GM10248 (cell line): ENCODE results near the gene USP40.

Experiments
- CTCF ChIA-PET: fragments of 300-600 bp; sonication (Branson Sonifier 250); formaldehyde crosslinking; extraction: SDS; loops from one replicate; lab custom pipeline; 2021; ENCODE audit warnings: antibody characterized with exemption; lab: Yijun Ruan, JAX
- POLR2A ChIA-PET: fragments of 350-650 bp; sonication (Branson Sonifier 250); formaldehyde crosslinking; extraction: SDS; loops from one replicate; lab custom pipeline; 2020; ENCODE audit warnings: antibody characterized with exemption; lab: Yijun Ruan, JAX
- DNase-seq: peaks from one replicate; pipeline ENCODE4 v3.0.0; 2012; ENCODE audit errors: extremely low spot score
- CTCF ChIP-seq: IDR thresholded peaks from 2 replicates; pipeline ENCODE4 v1.5.1; 2012; ENCODE audit warnings: mild to moderate bottlenecking, low read depth; ENCODE audit errors: extremely low read depth, missing control alignments, control extremely low read depth

The USP40 gene

GRCh38 chr2:233458826-233459225 lies 107.8 kb downstream of the USP40 start:
- DNase-seq = no peak
- ChIA-PET POLR2A (no interaction called here), CTCF (interaction anchor here (0.7 to 5.1 kb wide), 4 partner anchors 10 to 55 kb away, joined by 3 to 24 read pairs (median 6); no protein-coding TSS in a partner anchor)
- no peak for TF ChIP-seq CTCF

- TF ChIP-seq CTCF = no peak
- ChIA-PET POLR2A (no interaction called here), CTCF (interaction anchor here (0.7 to 5.1 kb wide), 5 partner anchors 9 to 54 kb away, joined by 3 to 24 read pairs (median 5); no protein-coding TSS in a partner anchor)
- DNase-seq = no peak
These were observed 108.5 kb downstream of the USP40 start for GRCh38 chr2:233458031-233458610.

- CTCF ChIA-PET = interaction anchor here (1.1 to 5.1 kb wide), 3 partner anchors 9 to 53 kb away, joined by 4 to 24 read pairs (median 5); no protein-coding TSS in a partner anchor
- TF ChIP-seq CTCF = no peak
- POLR2A ChIA-PET = no interaction called here
- DNase-seq = no peak
These were observed 109.2 kb downstream of the USP40 start for GRCh38 chr2:233457356-233457755.

- ChIA-PET POLR2A (no interaction called here), CTCF (interaction anchor here (1.1 to 5.1 kb wide), 4 partner anchors 8 to 52 kb away, joined by 3 to 24 read pairs (median 4); no protein-coding TSS in a partner anchor)
- TF ChIP-seq CTCF = no peak
- no peak for DNase-seq
These were observed 109.6 kb downstream of the USP40 start for GRCh38 chr2:233456934-233457333.

- DNase-seq = no peak
- CTCF ChIA-PET = interaction anchor here (1.2 to 5.1 kb wide), 2 partner anchors 12 to 20 kb away, joined by 3 to 24 read pairs; no protein-coding TSS in a partner anchor
- TF ChIP-seq CTCF = no peak
- POLR2A ChIA-PET = no interaction called here
These were observed 110.5 kb downstream of the USP40 start for GRCh38 chr2:233456111-233456510.

GRCh38 chr2:233455491-233455890 lies 111.1 kb downstream of the USP40 start:
- ChIA-PET POLR2A (no interaction called here), CTCF (interaction anchor here (1.0 to 5.1 kb wide), 2 partner anchors 11 to 36 kb away, joined by 3 to 24 read pairs; no protein-coding TSS in a partner anchor)
- DNase-seq = no peak
- TF ChIP-seq CTCF = no peak
